A673 (cell line): ENCODE data around the gene CREB5. TPM values are rescaled to one million over a fixed set of nuclear protein-coding genes. Genes with fewer than 3 reads are reported as not detected.

ENCODE experiments used
- BruUV-seq: library from RNA; stranded (reverse); fragments of 400-500 nt; replicated peaks from 2 replicates; lab custom pipeline; 2021; lab: Mats Ljungman, UMichigan
- CTCF ChIA-PET: fragments of 300-600 bp; sonication (Branson Sonifier 250); formaldehyde crosslinking; loops from one replicate; lab custom pipeline; 2022; ENCODE audit warnings: antibody characterized with exemption; lab: Charles Lee
- POLR2A ChIA-PET: fragments of 300-600 bp; sonication (Branson Sonifier 250); formaldehyde crosslinking; loops from one replicate; lab custom pipeline; 2022; ENCODE audit warnings: antibody characterized with exemption; ENCODE audit not compliant: low non-redundant PET; lab: Charles Lee
- DNase-seq: peaks from one replicate; pipeline ENCODE4 v3.0.0-alpha.2; 2015; ENCODE audit warnings: low spot score
- H3K27ac ChIP-seq: fragments of 200-600 bp; sonication (generic); 2 replicates; pipeline ENCODE4 v1.5.1; 2016; ENCODE audit warnings: mixed run types, low read depth, mild to moderate bottlenecking, mixed read lengths, antibody characterized with exemption, low read length; ENCODE audit not compliant: poor library complexity, severe bottlenecking
- H3K27me3 ChIP-seq: fragments of 200-600 bp; sonication (generic); replicated peaks from 2 replicates; pipeline ENCODE4 v1.6.1; 2017; ENCODE audit warnings: mixed run types, low read depth, mild to moderate bottlenecking, mixed read lengths, antibody characterized with exemption, low read length; ENCODE audit not compliant: insufficient read depth, poor library complexity
- H3K36me3 ChIP-seq: fragments of 200-600 bp; sonication (generic); 2 replicates; pipeline ENCODE4 v1.6.1; 2016; ENCODE audit warnings: mixed run types, mild to moderate bottlenecking, mixed read lengths, antibody characterized with exemption, low read length; ENCODE audit not compliant: insufficient read depth, poor library complexity, severe bottlenecking
- H3K4me1 ChIP-seq: fragments of 200-600 bp; sonication (generic); 2 replicates; pipeline ENCODE4 v1.6.1; 2017; ENCODE audit warnings: mixed run types, mild to moderate bottlenecking, mixed read lengths, antibody characterized with exemption, low read length; ENCODE audit not compliant: insufficient read depth, poor library complexity, severe bottlenecking
- H3K4me3 ChIP-seq: fragments of 200-600 bp; sonication (generic); 2 replicates; pipeline ENCODE4 v1.5.1; 2016; ENCODE audit warnings: low read depth, mixed run types, mild to moderate bottlenecking, mixed read lengths, low read length; ENCODE audit not compliant: poor library complexity, severe bottlenecking
- H3K9me3 ChIP-seq: fragments of 200-600 bp; sonication (generic); 2 replicates; pipeline ENCODE4 v1.6.1; 2016; ENCODE audit warnings: mixed run types, low read depth, mild to moderate bottlenecking, mixed read lengths, antibody characterized with exemption, low read length; ENCODE audit not compliant: poor library complexity, severe bottlenecking
- CTCF ChIP-seq: fragments of 300-800, 200-600 bp; sonication (generic); conservative IDR thresholded peaks from 2 replicates; pipeline ENCODE4 v1.5.1; 2017; ENCODE audit warnings: low read depth, mild to moderate bottlenecking, antibody characterized with exemption, low read length, moderate library complexity, mixed read lengths
- EZH2 ChIP-seq: fragments of 200-600 bp; sonication (generic); IDR thresholded peaks from 2 replicates; pipeline ENCODE4 v1.6.1; 2017; ENCODE audit warnings: borderline replicate concordance, low read depth, mild to moderate bottlenecking, mixed read lengths, antibody characterized with exemption, low read length; ENCODE audit not compliant: poor library complexity, severe bottlenecking
- intact Hi-C: fragments of 100-400 bp; cut with micrococcal nuclease; formaldehyde crosslinking; loops from one replicate; pipeline ENCODE4 v1.10.0; 2022; ENCODE audit not compliant: unreplicated experiment
- total RNA-seq: library from RNA; stranded (reverse); gene quantifications from 2 replicates; pipeline ENCODE4 v1.2.3, GENCODE V29; 2021

The CREB5 gene
- total RNA-seq, 1 experiment from 2014 or later = 10.3 TPM

GRCh38 chr7:28509251-28510025, 97.1 kb downstream of the CREB5 start:
- Histone ChIP-seq H3K4me1 (peaks cover 3% of the 10 kb centered on the region), H3K36me3 (no peaks in the 10 kb centered on the region), H3K9me3 (no peaks in the 10 kb centered on the region), H3K27me3 (no peaks in the 10 kb centered on the region), H3K4me3 (no peak overlapping the region), H3K27ac (no peak overlapping the region)
- BruUV-seq = no TSS peak
- DNase-seq = no peak
- ChIA-PET CTCF (no interaction called here), POLR2A (no interaction called here)
- intact Hi-C loops = no loop called here
- TF ChIP-seq CTCF = no peak
- TF ChIP-seq EZH2 = no peak

- H3K27me3 ChIP-seq = no peaks in the 10 kb centered on the region
- no peak overlapping the region for H3K4me3 ChIP-seq
- ChIA-PET POLR2A (no interaction called here), CTCF (no interaction called here)
- H3K27ac ChIP-seq = no peak overlapping the region
- H3K36me3 ChIP-seq = no peaks in the 10 kb centered on the region
- no peaks in the 10 kb centered on the region for H3K9me3 ChIP-seq
- TF ChIP-seq CTCF = no peak
- TF ChIP-seq EZH2 = no peak
- intact Hi-C loops = no loop called here
- BruUV-seq = no TSS peak
- peaks cover 3% of the 10 kb centered on the region for H3K4me1 ChIP-seq
- no peak for DNase-seq
Observed at GRCh38 chr7:28510026-28510369, 97.7 kb downstream of the CREB5 start.

GRCh38 chr7:28512668-28513440, 100.5 kb downstream of the CREB5 start:
- CTCF ChIA-PET = no interaction called here
- peaks cover 3% of the 10 kb centered on the region for H3K4me1 ChIP-seq
- H3K27me3 ChIP-seq = no peaks in the 10 kb centered on the region
- DNase-seq = no peak
- no peak for TF ChIP-seq EZH2
- TF ChIP-seq CTCF = no peak
- no peaks in the 10 kb centered on the region for H3K36me3 ChIP-seq
- BruUV-seq = no TSS peak
- H3K4me3 ChIP-seq = no peak overlapping the region
- no peak overlapping the region for H3K27ac ChIP-seq
- intact Hi-C loops = no loop called here
- POLR2A ChIA-PET = no interaction called here
- H3K9me3 ChIP-seq = no peaks in the 10 kb centered on the region
